Epithelial cell of proximal tubule (primary cell): ENCODE results near the gene RNU4-1. TPM values are rescaled to one million over a fixed set of nuclear protein-coding genes. Genes with fewer than 3 reads are reported as not detected.
"Not testable (repeated sequence)": the region's sequence is repeated elsewhere in the genome, so short reads cannot be mapped to it uniquely, and the experiment has no call there.

Experiments
- DNase-seq: peaks from one replicate; pipeline ENCODE4 v3.0.0-alpha.2; 2011; ENCODE audit warnings: low read depth
- H3K4me3 ChIP-seq: 2 replicates; pipeline ENCODE4 v1.5.1; 2011; ENCODE audit warnings: low read depth, mild to moderate bottlenecking, low read length
- CTCF ChIP-seq: conservative IDR thresholded peaks from 2 replicates; pipeline ENCODE4 v1.5.1; 2012; ENCODE audit warnings: low read depth, mild to moderate bottlenecking, low read length
- total RNA-seq: library from RNA; depleted of rRNA; stranded (reverse); fragments of >200 nt; gene quantifications from 2 replicates; pipeline ENCODE4 v1.2.3, GENCODE V29; 2015

Gene RNU4-1
- total RNA-seq = under 0.01 TPM in 2 replicates

- no peak for TF ChIP-seq CTCF
- peak; percentile 91 for DNase-seq
- H3K4me3 ChIP-seq = peak within 1 kb of the TSS; percentile 61
These were observed at the start of gene RNU4-1 for GRCh38 chr12:120292661-120293531. RNU4-1 (minus strand) TSS chr12:120293237.

- TF ChIP-seq CTCF = no peak
- H3K4me3 ChIP-seq = no peak overlapping the region
- DNase-seq = no peak
These were observed 49.4 kb upstream of the RNU4-1 start for GRCh38 chr12:120342175-120343038.

GRCh38 chr12:120339256-120339655, 46.2 kb upstream of the RNU4-1 start:
- no peak overlapping the region for H3K4me3 ChIP-seq
- no peak for TF ChIP-seq CTCF
- DNase-seq = no peak

- no peak for DNase-seq
- H3K4me3 ChIP-seq = no peak overlapping the region
- TF ChIP-seq CTCF = no peak
These were observed 44.7 kb upstream of the RNU4-1 start for GRCh38 chr12:120337730-120338129.

GRCh38 chr12:120336392-120336791, 43.4 kb upstream of the RNU4-1 start:
- H3K4me3 ChIP-seq, DNase-seq: not testable (repeated sequence)

- peak; percentile 67 for TF ChIP-seq CTCF
- not testable (repeated sequence) for DNase-seq, H3K4me3 ChIP-seq
These were observed 42.4 kb upstream of the RNU4-1 start for GRCh38 chr12:120335447-120335846.

GRCh38 chr12:120332523-120332922, 39.5 kb upstream of the RNU4-1 start:
- no peak for DNase-seq
- H3K4me3 ChIP-seq = no peak overlapping the region
- no peak for TF ChIP-seq CTCF
